Stimulated activated CD8-positive, alpha-beta memory T cell treated with anti-CD3 and anti-CD28 coated beads, Interleukin-15, amount 100 ng/mL, for 1 hour (primary cell): ENCODE data around the gene TOP3A.

Experiments
- DNase-seq: peaks from one replicate; pipeline ENCODE4 v3.0.0-alpha.2; 2020; ENCODE audit warnings: low read depth

The TOP3A gene

GRCh38 chr17:18231164-18231563 lies 83.6 kb downstream of the TOP3A start:
- no peak for DNase-seq

GRCh38 chr17:18230288-18231141 lies 84.3 kb downstream of the TOP3A start:
- no peak for DNase-seq

- no peak for DNase-seq
These were observed 85.0 kb downstream of the TOP3A start for GRCh38 chr17:18229771-18230170.

GRCh38 chr17:18229254-18229653 lies 85.5 kb downstream of the TOP3A start:
- DNase-seq: no peak

DNA sequence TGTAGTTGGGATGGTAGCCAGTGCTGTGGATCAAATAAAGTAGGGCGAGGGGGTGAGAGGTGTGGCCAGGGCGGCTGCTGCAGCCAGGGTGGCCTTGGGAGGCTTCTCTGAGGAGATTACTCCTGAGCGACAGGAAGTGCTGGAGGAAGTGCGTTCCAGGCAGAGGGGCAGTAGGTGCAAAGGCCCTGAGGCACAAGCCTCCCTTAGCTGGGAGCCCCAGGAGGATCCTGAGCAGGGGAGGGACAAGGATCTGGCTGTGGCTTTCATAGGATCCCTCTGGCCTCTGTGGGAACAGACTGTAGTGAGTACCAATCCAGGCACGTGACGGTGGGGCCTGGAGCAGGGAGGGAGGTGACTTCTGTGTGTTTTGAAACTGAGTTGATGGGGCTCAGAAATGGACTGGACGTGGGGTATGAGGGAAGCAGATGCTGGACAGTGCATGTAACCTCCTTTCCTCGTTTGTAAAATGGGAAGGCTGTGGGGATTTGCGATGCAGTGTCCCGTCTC lies 86.6 kb downstream of the TOP3A start:
- no peak for DNase-seq

- DNase-seq: no peak
These were observed 87.2 kb downstream of the TOP3A start for GRCh38 chr17:18227635-18228034.

DNA sequence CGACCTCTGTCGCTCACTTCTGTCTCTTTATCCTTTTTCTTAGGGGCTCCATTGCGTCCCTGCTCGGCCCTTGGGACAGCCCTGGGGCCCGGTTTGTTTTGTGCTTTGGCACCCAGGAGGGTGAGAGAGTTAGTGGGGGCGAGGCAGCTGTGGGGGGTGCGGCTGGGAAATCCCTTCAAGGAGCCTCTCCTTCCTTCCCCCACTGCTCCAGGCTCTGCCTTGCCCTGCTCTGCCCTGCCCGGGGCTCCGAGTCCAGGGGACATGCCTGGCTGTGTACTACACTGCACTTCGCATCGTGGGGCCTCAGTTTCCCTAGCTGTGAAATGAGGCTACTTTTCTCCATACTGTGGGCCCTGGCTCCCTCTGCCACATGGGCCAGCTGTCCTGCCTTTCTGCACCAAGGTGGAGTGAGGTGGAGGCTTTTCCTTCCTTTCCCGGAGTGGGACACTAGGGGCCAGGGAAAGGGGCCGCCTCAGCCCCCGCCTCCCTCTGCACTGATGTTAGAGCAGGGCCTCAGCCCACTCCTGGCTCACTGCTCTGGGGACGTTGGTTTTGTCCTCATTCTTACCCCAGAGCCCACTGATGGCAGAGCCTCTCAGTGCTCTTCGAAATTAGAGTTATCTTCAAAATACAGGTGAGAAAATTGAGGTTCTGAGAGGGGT lies 88.4 kb downstream of the TOP3A start:
- no peak for DNase-seq

- no peak for DNase-seq
These were observed 89.0 kb downstream of the TOP3A start for GRCh38 chr17:18225642-18226283.

DNA sequence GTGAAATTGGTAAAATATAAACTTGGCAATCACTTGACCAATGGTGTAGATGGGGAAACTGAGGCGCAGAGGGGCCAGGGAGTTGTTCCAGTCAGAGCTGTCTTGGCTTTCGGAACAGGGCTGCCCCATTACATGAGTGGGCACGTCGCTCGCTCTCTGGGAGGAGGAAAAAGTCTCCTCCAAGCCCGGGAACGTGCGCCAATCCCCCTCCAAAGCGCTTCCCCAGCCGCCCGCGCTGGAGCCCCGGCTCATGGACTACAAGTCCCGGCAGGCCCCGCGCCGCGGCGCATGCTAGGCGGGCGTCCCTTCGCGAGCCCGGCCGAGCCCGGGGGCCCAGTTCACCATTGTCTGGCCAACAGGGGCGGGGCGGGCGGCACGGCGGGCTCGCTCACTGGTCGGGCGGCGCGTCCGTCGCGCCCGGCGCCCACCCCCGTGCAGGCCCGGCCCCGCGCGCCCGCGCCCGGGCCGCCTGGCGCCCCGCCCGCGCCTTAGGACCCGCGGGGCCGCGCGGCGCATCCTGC lies 89.6 kb downstream of the TOP3A start, which contains the start of gene LLGL1:
TSS of gene LLGL1 (plus strand) at position 515 of the 521 bp plus-strand sequence. CDS start 48 bp downstream, outside the sequence.
- DNase-seq: peak; percentile 87

- DNase-seq: no peak
These were observed 90.2 kb downstream of the TOP3A start for GRCh38 chr17:18224387-18225120.

DNA sequence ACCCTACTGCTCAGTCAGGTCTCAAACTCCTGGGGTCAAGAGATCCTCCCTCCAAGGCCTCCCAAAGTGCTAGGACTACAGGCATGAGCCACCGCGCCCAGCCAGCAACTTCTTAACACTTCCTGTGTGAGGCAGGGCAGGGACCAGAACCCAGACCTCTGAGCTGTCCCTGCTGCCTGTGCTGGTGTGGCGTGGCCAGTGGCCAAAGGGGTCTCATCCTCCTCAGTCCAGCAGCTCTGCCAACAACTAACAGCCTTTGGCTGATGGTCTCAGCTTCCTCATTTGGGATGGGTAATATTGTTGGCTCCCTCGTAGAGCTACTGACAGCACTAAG lies 90.8 kb downstream of the TOP3A start:
- DNase-seq: no peak
